SU-DHL-6 (cell line): ENCODE measurements around the gene PUM1.
A peak's percentile ranks its signal among the peaks of the same experiment; 100 is the strongest.

Experiments used
- H2AFZ ChIP-seq: fragments of 200-600 bp; sonication (generic); 2 replicates; pipeline ENCODE4 v1.6.1; 2014; ENCODE audit warnings: low read depth, mild to moderate bottlenecking, moderate library complexity, mixed read lengths, antibody characterized with exemption, low read length; ENCODE audit not compliant: severe bottlenecking
- H3F3A ChIP-seq: fragments of 200-600 bp; shearing (Covaris generic); 2 replicates; pipeline ENCODE4 v1.6.0; 2016; ENCODE audit warnings: antibody characterized with exemption, mild to moderate bottlenecking; ENCODE audit not compliant: insufficient read depth
- H3K27ac ChIP-seq: fragments of 200-600 bp; sonication (generic); 2 replicates; pipeline ENCODE4 v1.5.1; 2016; ENCODE audit warnings: low read depth, mild to moderate bottlenecking, low read length, moderate library complexity, mixed read lengths
- H3K27me3 ChIP-seq: fragments of 200-600 bp; sonication (generic), shearing (Covaris generic); 2 replicates; pipeline ENCODE4 v1.6.0; 2014; ENCODE audit warnings: mild to moderate bottlenecking, low read length
- H3K36me3 ChIP-seq: fragments of 200-600 bp; sonication (generic); 2 replicates; pipeline ENCODE4 v1.6.1; 2014; ENCODE audit warnings: mild to moderate bottlenecking, low read length, mixed read lengths
- H3K4me2 ChIP-seq: fragments of 300-600, 200-600 bp; shearing (Covaris generic), sonication (generic); 2 replicates; pipeline ENCODE4 v1.6.0; 2014; ENCODE audit warnings: low read length, low read depth, mild to moderate bottlenecking; ENCODE audit not compliant: poor library complexity, severe bottlenecking
- H3K4me3 ChIP-seq: fragments of 200-600 bp; sonication (generic); 2 replicates; pipeline ENCODE4 v1.5.1; 2014; ENCODE audit warnings: antibody characterized with exemption, low read length, mild to moderate bottlenecking, mixed read lengths; ENCODE audit not compliant: insufficient read depth, poor library complexity, severe bottlenecking
- H3K79me2 ChIP-seq: fragments of 200-600 bp; sonication (generic); 2 replicates; pipeline ENCODE4 v1.6.1; 2014; ENCODE audit warnings: mild to moderate bottlenecking, low read length, moderate library complexity; ENCODE audit not compliant: insufficient read depth
- H3K9ac ChIP-seq: fragments of 200-600 bp; sonication (generic); 2 replicates; pipeline ENCODE4 v1.7.0; 2014; ENCODE audit warnings: mild to moderate bottlenecking, low read length
- H3K9me2 ChIP-seq: fragments of 200-600 bp; sonication (generic); replicated peaks from 2 replicates; pipeline ENCODE4 v1.6.1; 2014; ENCODE audit warnings: low read length; ENCODE audit not compliant: insufficient read depth
- H3K9me3 ChIP-seq: fragments of 200-600 bp; sonication (generic); 2 replicates; pipeline ENCODE4 v1.6.1; 2014; ENCODE audit warnings: low read length, mixed read lengths; ENCODE audit not compliant: insufficient read depth
- H4K20me1 ChIP-seq: fragments of 200-600 bp; sonication (generic); 2 replicates; pipeline ENCODE4 v1.6.1; 2014; ENCODE audit warnings: low read depth, mild to moderate bottlenecking, antibody characterized with exemption, low read length, moderate library complexity, mixed read lengths
- CTCF ChIP-seq: fragments of 200-600 bp; sonication (generic); IDR thresholded peaks from one replicate; pipeline ENCODE4 v1.5.1; 2017; ENCODE audit warnings: antibody characterized with exemption, mild to moderate bottlenecking, low read length, moderate library complexity; ENCODE audit not compliant: insufficient read depth, poor library complexity, severe bottlenecking
- EZH2phosphoT487 ChIP-seq: fragments of 200-600 bp; sonication (generic), shearing (Covaris generic); conservative IDR thresholded peaks from 2 replicates; pipeline ENCODE4 v1.6.1; 2018; ENCODE audit warnings: mild to moderate bottlenecking, antibody characterized with exemption, low read length, moderate library complexity, mixed read lengths

PUM1 gene, protein sequence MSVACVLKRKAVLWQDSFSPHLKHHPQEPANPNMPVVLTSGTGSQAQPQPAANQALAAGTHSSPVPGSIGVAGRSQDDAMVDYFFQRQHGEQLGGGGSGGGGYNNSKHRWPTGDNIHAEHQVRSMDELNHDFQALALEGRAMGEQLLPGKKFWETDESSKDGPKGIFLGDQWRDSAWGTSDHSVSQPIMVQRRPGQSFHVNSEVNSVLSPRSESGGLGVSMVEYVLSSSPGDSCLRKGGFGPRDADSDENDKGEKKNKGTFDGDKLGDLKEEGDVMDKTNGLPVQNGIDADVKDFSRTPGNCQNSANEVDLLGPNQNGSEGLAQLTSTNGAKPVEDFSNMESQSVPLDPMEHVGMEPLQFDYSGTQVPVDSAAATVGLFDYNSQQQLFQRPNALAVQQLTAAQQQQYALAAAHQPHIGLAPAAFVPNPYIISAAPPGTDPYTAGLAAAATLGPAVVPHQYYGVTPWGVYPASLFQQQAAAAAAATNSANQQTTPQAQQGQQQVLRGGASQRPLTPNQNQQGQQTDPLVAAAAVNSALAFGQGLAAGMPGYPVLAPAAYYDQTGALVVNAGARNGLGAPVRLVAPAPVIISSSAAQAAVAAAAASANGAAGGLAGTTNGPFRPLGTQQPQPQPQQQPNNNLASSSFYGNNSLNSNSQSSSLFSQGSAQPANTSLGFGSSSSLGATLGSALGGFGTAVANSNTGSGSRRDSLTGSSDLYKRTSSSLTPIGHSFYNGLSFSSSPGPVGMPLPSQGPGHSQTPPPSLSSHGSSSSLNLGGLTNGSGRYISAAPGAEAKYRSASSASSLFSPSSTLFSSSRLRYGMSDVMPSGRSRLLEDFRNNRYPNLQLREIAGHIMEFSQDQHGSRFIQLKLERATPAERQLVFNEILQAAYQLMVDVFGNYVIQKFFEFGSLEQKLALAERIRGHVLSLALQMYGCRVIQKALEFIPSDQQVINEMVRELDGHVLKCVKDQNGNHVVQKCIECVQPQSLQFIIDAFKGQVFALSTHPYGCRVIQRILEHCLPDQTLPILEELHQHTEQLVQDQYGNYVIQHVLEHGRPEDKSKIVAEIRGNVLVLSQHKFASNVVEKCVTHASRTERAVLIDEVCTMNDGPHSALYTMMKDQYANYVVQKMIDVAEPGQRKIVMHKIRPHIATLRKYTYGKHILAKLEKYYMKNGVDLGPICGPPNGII

GRCh38 chr1:31065310-31066217 is at the start of gene PUM1:
TSS of gene PUM1 (minus strand) at chr1:31065717. CDS start at chr1:31059566, 6,151 bp downstream.
- peak within 1 kb of the TSS; percentile 86 for H3K27ac ChIP-seq
- no peaks in the 10 kb centered on the region for H3K36me3 ChIP-seq
- peaks cover 11% of the 10 kb centered on the region for H3F3A ChIP-seq
- H3K9me2 ChIP-seq = no peaks in the 10 kb centered on the region
- H2AFZ ChIP-seq = peak within 1 kb of the TSS; percentile 99
- peak within 1 kb of the TSS; percentile 98 for H3K4me2 ChIP-seq
- H3K4me3 ChIP-seq = peak within 1 kb of the TSS; percentile 90
- peaks cover 48% of the 10 kb centered on the region for H3K79me2 ChIP-seq
- H3K27me3 ChIP-seq = no peaks in the 10 kb centered on the region
- H3K9me3 ChIP-seq = no peaks in the 10 kb centered on the region
- peaks cover 31% of the 10 kb centered on the region for H4K20me1 ChIP-seq
- H3K9ac ChIP-seq = peak within 1 kb of the TSS; percentile 89
- no peak for TF ChIP-seq CTCF
- no peak for TF ChIP-seq EZH2phosphoT487

GRCh38 chr1:31112266-31112935 is 46.9 kb upstream of the PUM1 start:
- Histone ChIP-seq H3K79me2 (no peaks in the 10 kb centered on the region), H2AFZ (no peak overlapping the region), H3K9me2 (no peaks in the 10 kb centered on the region), H4K20me1 (no peaks in the 10 kb centered on the region), H3K27me3 (no peaks in the 10 kb centered on the region), H3K27ac (no peak overlapping the region), H3K4me3 (no peak overlapping the region), H3K9ac (no peak overlapping the region), H3K36me3 (no peaks in the 10 kb centered on the region), H3K9me3 (no peaks in the 10 kb centered on the region), H3K4me2 (no peak overlapping the region), H3F3A (no peaks in the 10 kb centered on the region)
- TF ChIP-seq EZH2phosphoT487 = no peak
- TF ChIP-seq CTCF = no peak
